Keratinocyte (primary cell): Measurements from ENCODE around the gene SEC24B. TPM values are rescaled to one million over a fixed set of nuclear protein-coding genes. Genes with fewer than 3 reads are reported as not detected.

Experiments
- DNase-seq: peaks from one replicate; pipeline ENCODE4 v3.0.0-alpha.2; 2011; ENCODE audit warnings: low read depth, missing footprints, low spot score
- FAIRE-seq: peaks from 2 replicates; lab custom pipeline; 2011; peaks lifted over from hg19 to GRCh38; lab: Jason Lieb, UNC
- H2AFZ ChIP-seq: 2 replicates; pipeline ENCODE4 v1.6.0; 2012; ENCODE audit warnings: low read length, control low read depth, inconsistent platforms; ENCODE audit not compliant: control insufficient read depth
- H3K27ac ChIP-seq: 2 replicates; pipeline ENCODE4 v1.5.1; 2011; ENCODE audit warnings: low read length; ENCODE audit not compliant: control insufficient read depth, insufficient read depth
- H3K27me3 ChIP-seq: 3 replicates; pipeline ENCODE4 v1.6.0; 2011; ENCODE audit warnings: low read length; ENCODE audit not compliant: control insufficient read depth, insufficient read depth; ENCODE audit errors: extremely low read depth
- H3K36me3 ChIP-seq, 2 experiments: 2 replicates in 1 of 2; 3 replicates in 1 of 2; pipeline ENCODE4 v1.5.1; 2011; ENCODE audit warnings: low read length in 2 of 2, mild to moderate bottlenecking in 1 of 2; ENCODE audit not compliant: control insufficient read depth in 2 of 2, insufficient read depth in 2 of 2; ENCODE audit errors: extremely low read depth in 1 of 2
- H3K4me1 ChIP-seq: 3 replicates; pipeline ENCODE4 v1.5.1; 2011; ENCODE audit warnings: low read length; ENCODE audit not compliant: control insufficient read depth, insufficient read depth; ENCODE audit errors: extremely low read depth
- H3K4me2 ChIP-seq: 3 replicates; pipeline ENCODE4 v1.6.0; 2011; ENCODE audit warnings: low read depth, low read length; ENCODE audit not compliant: control insufficient read depth, insufficient read depth; ENCODE audit errors: extremely low read depth
- H3K4me3 ChIP-seq, 3 experiments: fragments of 200-600 bp in 1 of 3; sonication (generic) in 1 of 3; 2 replicates in 2 of 3; 3 replicates in 1 of 3; pipeline ENCODE4 v1.5.1; 2011 to 2016; ENCODE audit warnings: low read length in 3 of 3, mild to moderate bottlenecking in 3 of 3, control low read depth in 2 of 3, inconsistent platforms in 1 of 3, low read depth in 1 of 3, mixed read lengths in 1 of 3, mixed run types in 1 of 3, moderate library complexity in 1 of 3; ENCODE audit not compliant: control insufficient read depth in 2 of 3, insufficient read depth in 2 of 3; ENCODE audit errors: extremely low read depth in 1 of 3
- H3K79me2 ChIP-seq: 2 replicates; pipeline ENCODE4 v1.6.0; 2012; ENCODE audit warnings: low read length; ENCODE audit not compliant: control insufficient read depth, insufficient read depth
- H3K9ac ChIP-seq: 3 replicates; pipeline ENCODE4 v1.6.0; 2011; ENCODE audit warnings: low read length; ENCODE audit not compliant: control insufficient read depth, insufficient read depth; ENCODE audit errors: extremely low read depth
- H3K9me1 ChIP-seq: 3 replicates; pipeline ENCODE4 v1.6.0; 2011; ENCODE audit warnings: low read length; ENCODE audit not compliant: control insufficient read depth, insufficient read depth; ENCODE audit errors: extremely low read depth
- H3K9me3 ChIP-seq: 2 replicates; pipeline ENCODE4 v1.5.1; 2012; ENCODE audit warnings: low read depth, low read length; ENCODE audit not compliant: control insufficient read depth
- H4K20me1 ChIP-seq: 3 replicates; pipeline ENCODE4 v1.6.0; 2011; ENCODE audit warnings: low read length; ENCODE audit not compliant: control insufficient read depth, insufficient read depth; ENCODE audit errors: extremely low read depth
- CTCF ChIP-seq, 3 experiments: IDR thresholded peaks in 1 of 3; conservative IDR thresholded peaks in 1 of 3; optimal IDR thresholded peaks in 1 of 3; 2 replicates in 2 of 3; 3 replicates in 1 of 3; pipeline versions ENCODE3 to v1.5.1; 2011; ENCODE audit warnings: low read length in 3 of 3, mild to moderate bottlenecking in 3 of 3, moderate library complexity in 2 of 3, control low read depth in 1 of 3, inconsistent platforms in 1 of 3; ENCODE audit not compliant: insufficient read depth in 2 of 3; ENCODE audit errors: extremely low read depth in 1 of 3
- EZH2 ChIP-seq: IDR thresholded peaks from one replicate; pipeline ENCODE4 v1.6.1; 2012; ENCODE audit warnings: inconsistent platforms, mild to moderate bottlenecking, low read length, moderate library complexity
- dilution Hi-C: fragments of 300-500 bp; cut with MboI; formaldehyde crosslinking; loops from one replicate; pipeline ENCODE4 v1.7.0; 2020; ENCODE audit warnings: low sequenced_read_pairs; ENCODE audit not compliant: extremely low pct_ligation_motif_present
- polyA plus RNA-seq, 5 experiments: library from polyadenylated mRNA; depleted of rRNA in 3 of 5; stranded (reverse) in 3 of 5; stranded (forward) in 1 of 5; unstranded in 1 of 5; fragments of >200 nt; gene quantifications; 1 replicate in 1 of 5; 2 replicates in 3 of 5; 3 replicates in 1 of 5; pipeline versions ENCODE4 v1.2.1 to v1.2.3, GENCODE V29; 2011 to 2012; ENCODE audit warnings: missing spikeins in 2 of 5, low read depth in 1 of 5, low replicate concordance in 1 of 5

SEC24B gene
- polyA plus RNA-seq, 1 donor (not counting 4 experiments of a cell fraction or from before 2014, with no cell fraction given) = 53.4 TPM

- H3K9me1 ChIP-seq = no peaks in the 10 kb centered on the region
- dilution Hi-C loops = no loop called here
- H3K4me2 ChIP-seq = no peak overlapping the region
- no peak overlapping the region for H3K4me3 ChIP-seq
- H3K9me3 ChIP-seq = no peaks in the 10 kb centered on the region
- no peaks in the 10 kb centered on the region for H3K27me3 ChIP-seq
- no peak overlapping the region for H3K9ac ChIP-seq
- FAIRE-seq (no peak), DNase-seq (no peak)
- H2AFZ ChIP-seq = no peak overlapping the region
- H3K79me2 ChIP-seq = peaks cover 2% of the 10 kb centered on the region
- peaks cover 4 to 8% of the 10 kb centered on the region in 2 experiments for H3K36me3 ChIP-seq
- TF ChIP-seq CTCF (optimal IDR thresholded peaks at IDR 0.05 in 1 of 3, IDR thresholded peaks at IDR 0.05 in 1 of 3, conservative IDR thresholded peaks at IDR 0.05 in 1 of 3; ENCODE audit: extremely low read depth in 1 of 3, insufficient read depth in 2 of 3, low read length in 3 of 3) (no peak), EZH2 (no peak)
- H3K27ac ChIP-seq = no peak overlapping the region
- no peaks in the 10 kb centered on the region for H4K20me1 ChIP-seq
- no peaks in the 10 kb centered on the region for H3K4me1 ChIP-seq
Observed at GRCh38 chr4:109506890-109507289, 73.3 kb downstream of the SEC24B start.

DNA sequence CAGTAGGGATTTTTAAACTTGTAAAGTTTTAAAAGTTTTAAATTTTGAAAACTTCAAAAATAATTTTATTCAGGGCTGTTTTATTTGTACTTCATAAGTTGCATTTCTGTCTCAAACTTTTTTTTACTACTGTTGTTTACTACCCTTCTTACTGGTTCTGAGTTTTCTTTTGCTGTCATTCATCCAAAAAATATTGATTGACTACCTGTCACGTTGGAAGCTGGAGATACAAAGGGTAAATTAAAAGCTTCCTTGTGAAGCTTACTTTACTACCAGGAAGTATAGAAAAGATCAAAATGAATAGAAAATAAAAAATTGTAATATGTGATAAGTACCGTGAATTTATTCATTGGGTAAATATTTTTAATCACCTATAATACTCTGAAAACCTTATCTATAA is 77.1 kb downstream of the SEC24B start:
- dilution Hi-C loops = no loop called here

More for the DNA sequence above, 77.1 kb downstream of the SEC24B start:
- H3K4me2 ChIP-seq = no peak overlapping the region
- H3K79me2 ChIP-seq = no peaks in the 10 kb centered on the region
- FAIRE-seq (no peak), DNase-seq (no peak)
- H3K9me1 ChIP-seq = no peaks in the 10 kb centered on the region
- no peaks in the 10 kb centered on the region for H4K20me1 ChIP-seq
- no peak overlapping the region for H2AFZ ChIP-seq
- no peaks in the 10 kb centered on the region for H3K9me3 ChIP-seq
- H3K36me3 ChIP-seq = peaks cover 5 to 7% of the 10 kb centered on the region in 2 experiments
- no peaks in the 10 kb centered on the region for H3K27me3 ChIP-seq
- TF ChIP-seq CTCF (optimal IDR thresholded peaks at IDR 0.05 in 1 of 3, IDR thresholded peaks at IDR 0.05 in 1 of 3, conservative IDR thresholded peaks at IDR 0.05 in 1 of 3; ENCODE audit: extremely low read depth in 1 of 3, insufficient read depth in 2 of 3, low read length in 3 of 3) = no peak
- H3K4me1 ChIP-seq = no peaks in the 10 kb centered on the region
- H3K27ac ChIP-seq = no peak overlapping the region
- no peak overlapping the region for H3K4me3 ChIP-seq
- H3K9ac ChIP-seq = no peak overlapping the region
